Esophagus squamous epithelium (tissue), 4 donors: Measurements from ENCODE around the gene PKP4.

Source experiments
- POLR2A ChIP-seq, 4 donors: fragments of 450-650 bp; IDR thresholded peaks; one replicate each; pipeline ENCODE4 v1.6.1; 2017; ENCODE audit warnings: antibody characterized with exemption in 4 of 4, mild to moderate bottlenecking in 4 of 4, moderate library complexity in 3 of 4
- TF ChIP-seq, protein P1 (sequence below), 6 experiments: fragments of 450-650 bp in 4 of 6; fragments of 200-600 bp in 2 of 6; sonication (generic) in 2 of 6; IDR thresholded peaks; one replicate each; pipeline ENCODE4 v1.5.1; 2016 to 2019; ENCODE audit warnings: antibody characterized with exemption in 6 of 6, mild to moderate bottlenecking in 4 of 6, moderate library complexity in 4 of 6

GRCh38 chr2:158458617-158458920 lies 1.8 kb downstream of the PKP4 start:
- no peak for TF ChIP-seq POLR2A (IDR thresholded peaks at IDR 0.05)
- TF ChIP-seq, protein P1, sequence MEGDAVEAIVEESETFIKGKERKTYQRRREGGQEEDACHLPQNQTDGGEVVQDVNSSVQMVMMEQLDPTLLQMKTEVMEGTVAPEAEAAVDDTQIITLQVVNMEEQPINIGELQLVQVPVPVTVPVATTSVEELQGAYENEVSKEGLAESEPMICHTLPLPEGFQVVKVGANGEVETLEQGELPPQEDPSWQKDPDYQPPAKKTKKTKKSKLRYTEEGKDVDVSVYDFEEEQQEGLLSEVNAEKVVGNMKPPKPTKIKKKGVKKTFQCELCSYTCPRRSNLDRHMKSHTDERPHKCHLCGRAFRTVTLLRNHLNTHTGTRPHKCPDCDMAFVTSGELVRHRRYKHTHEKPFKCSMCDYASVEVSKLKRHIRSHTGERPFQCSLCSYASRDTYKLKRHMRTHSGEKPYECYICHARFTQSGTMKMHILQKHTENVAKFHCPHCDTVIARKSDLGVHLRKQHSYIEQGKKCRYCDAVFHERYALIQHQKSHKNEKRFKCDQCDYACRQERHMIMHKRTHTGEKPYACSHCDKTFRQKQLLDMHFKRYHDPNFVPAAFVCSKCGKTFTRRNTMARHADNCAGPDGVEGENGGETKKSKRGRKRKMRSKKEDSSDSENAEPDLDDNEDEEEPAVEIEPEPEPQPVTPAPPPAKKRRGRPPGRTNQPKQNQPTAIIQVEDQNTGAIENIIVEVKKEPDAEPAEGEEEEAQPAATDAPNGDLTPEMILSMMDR (IDR thresholded peaks at IDR 0.05) = no peak
